ENCODE measurements around the gene SMLR1.

GRCh38 chr6:130780122-130780521 is 47.1 kb upstream of the SMLR1 start:
- TF ChIP-seq CTCF (IDR thresholded peaks at IDR 0.05; ENCODE audit: extremely low read depth in 1 of 2, insufficient read depth in 1 of 2, low read depth in 1 of 2, low read length in 2 of 2) (no peak), POLR2A (IDR thresholded peaks at IDR 0.05; ENCODE audit: low read depth, low read length) (no peak), FOS (IDR thresholded peaks at IDR 0.05; ENCODE audit: borderline replicate concordance, insufficient read depth, low read length) (no peak), MYC (IDR thresholded peaks at IDR 0.05; ENCODE audit: low read depth, low read length) (no peak), EZH2 (IDR thresholded peaks at IDR 0.05; ENCODE audit: borderline replicate concordance, low read depth, low read length, severe bottlenecking) (no peak), GATA2 (IDR thresholded peaks at IDR 0.05; ENCODE audit: insufficient read depth, insufficient read length, low read depth, low read length) (no peak), POLR2AphosphoS5 (IDR thresholded peaks at IDR 0.05; ENCODE audit: insufficient read depth, low read depth, low read length) (no peak)
